Measurements from ENCODE around the gene PPIL6.

The PPIL6 gene

GRCh38 chr6:109440331-109441068, at the start of gene PPIL6, which contains the start of gene SMPD2:
Gene PPIL6 (minus strand): TSS chr6:109440628. CDS start chr6:109440590, 38 bp downstream.
Gene SMPD2 (plus strand): TSS chr6:109440724. CDS start chr6:109441122, 398 bp downstream.
- in situ Hi-C loops (cut with HindIII; ENCODE audit: low sequenced_read_pairs), result loop anchor here (5.0 kb wide), 1 partner anchor 38 kb away; no protein-coding TSS in a partner anchor

GRCh38 chr6:109488001-109488400, 47.6 kb upstream of the PPIL6 start:
- in situ Hi-C loops (cut with HindIII; ENCODE audit: low sequenced_read_pairs), result no loop called here

GRCh38 chr6:109486068-109486467, 45.6 kb upstream of the PPIL6 start:
- in situ Hi-C loops (cut with HindIII; ENCODE audit: low sequenced_read_pairs), result no loop called here

GRCh38 chr6:109485266-109485935, 45.0 kb upstream of the PPIL6 start:
- in situ Hi-C loops (cut with HindIII; ENCODE audit: low sequenced_read_pairs), result no loop called here

- in situ Hi-C loops (cut with HindIII; ENCODE audit: low sequenced_read_pairs), result no loop called here
Measured at GRCh38 chr6:109484122-109484521, 43.7 kb upstream of the PPIL6 start.

GRCh38 chr6:109483735-109484057, 43.3 kb upstream of the PPIL6 start:
- in situ Hi-C loops (cut with HindIII; ENCODE audit: low sequenced_read_pairs), result no loop called here

- in situ Hi-C loops (cut with HindIII; ENCODE audit: low sequenced_read_pairs), result no loop called here
Measured at GRCh38 chr6:109482905-109483734, 42.7 kb upstream of the PPIL6 start, which contains the start of gene ZBTB24. Gene ZBTB24 (minus strand): TSS chr6:109483219. CDS start chr6:109482026, 1,193 bp downstream.

- in situ Hi-C loops (cut with HindIII; ENCODE audit: low sequenced_read_pairs), result no loop called here
Measured at GRCh38 chr6:109480993-109481480, 40.6 kb upstream of the PPIL6 start.

- in situ Hi-C loops (cut with HindIII; ENCODE audit: low sequenced_read_pairs), result no loop called here
Measured at GRCh38 chr6:109478841-109479624, 38.6 kb upstream of the PPIL6 start.

GRCh38 chr6:109478222-109478805, 37.9 kb upstream of the PPIL6 start:
- in situ Hi-C loops (cut with HindIII; ENCODE audit: low sequenced_read_pairs), result no loop called here

- in situ Hi-C loops (cut with HindIII; ENCODE audit: low sequenced_read_pairs), result no loop called here
Measured at GRCh38 chr6:109477725-109478124, 37.3 kb upstream of the PPIL6 start.

GRCh38 chr6:109477184-109477583, 36.8 kb upstream of the PPIL6 start:
- in situ Hi-C loops (cut with HindIII; ENCODE audit: low sequenced_read_pairs), result no loop called here

GRCh38 chr6:109475625-109476024, 35.2 kb upstream of the PPIL6 start:
- in situ Hi-C loops (cut with HindIII; ENCODE audit: low sequenced_read_pairs), result no loop called here

- in situ Hi-C loops (cut with HindIII; ENCODE audit: low sequenced_read_pairs), result no loop called here
Measured at GRCh38 chr6:109474995-109475394, 34.6 kb upstream of the PPIL6 start.

- in situ Hi-C loops (cut with HindIII; ENCODE audit: low sequenced_read_pairs), result no loop called here
Measured at GRCh38 chr6:109473120-109473519, 32.7 kb upstream of the PPIL6 start.

GRCh38 chr6:109472132-109472995, 31.9 kb upstream of the PPIL6 start:
- in situ Hi-C loops (cut with HindIII; ENCODE audit: low sequenced_read_pairs), result no loop called here

- in situ Hi-C loops (cut with HindIII; ENCODE audit: low sequenced_read_pairs), result no loop called here
Measured at GRCh38 chr6:109471105-109471810, 30.8 kb upstream of the PPIL6 start.

GRCh38 chr6:109469591-109470189, 29.3 kb upstream of the PPIL6 start:
- in situ Hi-C loops (cut with HindIII; ENCODE audit: low sequenced_read_pairs), result no loop called here

All from DLD1 (cell line).